Prostate gland (tissue), 2 donors: ENCODE data around the gene TATDN3.

Experiments
- CTCF ChIP-seq, 4 experiments: fragments of 200-600 bp in 2 of 4; fragments of 450-650 bp in 2 of 4; sonication (generic) in 2 of 4; IDR thresholded peaks; 1 replicate in 3 of 4; 2 replicates in 1 of 4; pipeline ENCODE4 v1.5.1; 2016 to 2019; ENCODE audit warnings: antibody characterized with exemption in 4 of 4, mild to moderate bottlenecking in 2 of 4, moderate library complexity in 2 of 4
- POLR2A ChIP-seq: fragments of 450-650 bp; IDR thresholded peaks from one replicate; pipeline ENCODE4 v1.6.1; 2016; ENCODE audit warnings: antibody characterized with exemption, mild to moderate bottlenecking
- POLR2AphosphoS5 ChIP-seq: sonication (generic); formaldehyde crosslinking; IDR thresholded peaks from one replicate; pipeline ENCODE4 v1.6.1; 2017; ENCODE audit warnings: antibody characterized with exemption

- TF ChIP-seq POLR2A (peak; percentile 64), CTCF (IDR thresholded peaks at IDR 0.05) (peak in 1 of 4 experiments; percentile 35), POLR2AphosphoS5 (peak; percentile 90)
These were observed at the start of gene TATDN3, which contains the start of gene NSL1 for GRCh38 chr1:212791676-212792395.
